Uterus (tissue), 4 donors: ENCODE data around the gene PCDHA7. TPM values are rescaled to one million over a fixed set of nuclear protein-coding genes. Genes with fewer than 3 reads are reported as not detected.
"Not testable (repeated sequence)": the region's sequence is repeated elsewhere in the genome, so short reads cannot be mapped to it uniquely, and the experiment has no call there.

ENCODE experiments used
- DNase-seq, 2 donors: peaks; one replicate each; pipeline ENCODE4 v3.0.0-alpha.2; 2019 to 2020
- H3K27ac ChIP-seq, 2 donors: fragments of 200-600 bp; sonication (generic); 1 replicate in 1 of 2; 2 replicates in 1 of 2; pipeline ENCODE4 v1.5.1; 2016 to 2018
- H3K27me3 ChIP-seq, 2 donors: fragments of 200-600 bp; sonication (generic); one replicate each; pipeline ENCODE4 v1.5.1; 2018 to 2019; ENCODE audit warnings: control low read depth in 1 of 2
- H3K36me3 ChIP-seq, 2 donors: fragments of 200-600 bp; sonication (generic); one replicate each; pipeline ENCODE4 v1.5.1; 2019; ENCODE audit warnings: control low read depth in 1 of 2
- H3K4me1 ChIP-seq, 2 donors: fragments of 200-600 bp; sonication (generic); one replicate each; pipeline ENCODE4 v1.5.1; 2018 to 2019; ENCODE audit warnings: control low read depth in 1 of 2
- H3K4me3 ChIP-seq, 2 donors: fragments of 200-600 bp; sonication (generic); 1 replicate in 1 of 2; 2 replicates in 1 of 2; pipeline ENCODE4 v1.5.1; 2018 to 2019; ENCODE audit warnings: mild to moderate bottlenecking in 1 of 2
- H3K9me3 ChIP-seq, 2 donors: fragments of 200-600 bp; sonication (generic); one replicate each; pipeline ENCODE4 v1.5.1; 2019; ENCODE audit warnings: control low read depth in 1 of 2
- POLR2A ChIP-seq, 2 donors: fragments of 450-650 bp; IDR thresholded peaks; one replicate each; pipeline ENCODE4 v1.6.1; 2016; ENCODE audit warnings: antibody characterized with exemption in 2 of 2, mild to moderate bottlenecking in 1 of 2, moderate library complexity in 1 of 2
- intact Hi-C: fragments of 100-400 bp; cut with DNase I; formaldehyde crosslinking; loops from one replicate; pipeline ENCODE4 v1.15.1; 2023; ENCODE audit warnings: low total_unique reads
- total RNA-seq, 4 donors: library from RNA; depleted of rRNA in 3 of 4; stranded (reverse); fragments of >200 nt in 3 of 4; gene quantifications; one replicate each; pipeline versions ENCODE4 v1.1.0 to v1.2.4, GENCODE V29; 2014 to 2023
- TF ChIP-seq, protein P1 (sequence below), 4 experiments: fragments of 200-600 bp in 2 of 4; fragments of 450-650 bp in 2 of 4; sonication (generic) in 2 of 4; IDR thresholded peaks; one replicate each; pipeline ENCODE4 v1.5.1; 2016 to 2019; ENCODE audit warnings: antibody characterized with exemption in 4 of 4, mild to moderate bottlenecking in 2 of 4, moderate library complexity in 1 of 4
- donor health status: DM: yes; HTN: yes; CAD: no.

PCDHA7 gene
- total RNA-seq, 4 donors from 2014 or later: 0.98 to 24.6 (median 2.2) TPM; not detected in 1

DNA sequence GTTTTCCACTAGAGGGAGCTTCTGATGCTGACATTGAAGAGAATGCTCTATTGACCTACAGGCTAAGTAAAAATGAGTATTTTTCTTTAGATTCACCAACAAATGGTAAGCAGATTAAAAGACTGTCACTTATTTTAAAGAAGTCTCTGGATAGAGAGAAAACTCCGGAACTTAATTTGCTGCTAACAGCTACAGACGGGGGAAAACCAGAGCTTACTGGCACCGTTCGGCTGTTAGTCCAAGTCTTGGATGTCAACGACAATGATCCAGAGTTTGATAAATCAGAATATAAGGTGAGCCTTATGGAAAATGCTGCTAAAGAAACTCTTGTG is 35.5 kb downstream of the PCDHA7 start:
- no peak for DNase-seq
- no peak overlapping the region for H3K4me3 ChIP-seq

DNA sequence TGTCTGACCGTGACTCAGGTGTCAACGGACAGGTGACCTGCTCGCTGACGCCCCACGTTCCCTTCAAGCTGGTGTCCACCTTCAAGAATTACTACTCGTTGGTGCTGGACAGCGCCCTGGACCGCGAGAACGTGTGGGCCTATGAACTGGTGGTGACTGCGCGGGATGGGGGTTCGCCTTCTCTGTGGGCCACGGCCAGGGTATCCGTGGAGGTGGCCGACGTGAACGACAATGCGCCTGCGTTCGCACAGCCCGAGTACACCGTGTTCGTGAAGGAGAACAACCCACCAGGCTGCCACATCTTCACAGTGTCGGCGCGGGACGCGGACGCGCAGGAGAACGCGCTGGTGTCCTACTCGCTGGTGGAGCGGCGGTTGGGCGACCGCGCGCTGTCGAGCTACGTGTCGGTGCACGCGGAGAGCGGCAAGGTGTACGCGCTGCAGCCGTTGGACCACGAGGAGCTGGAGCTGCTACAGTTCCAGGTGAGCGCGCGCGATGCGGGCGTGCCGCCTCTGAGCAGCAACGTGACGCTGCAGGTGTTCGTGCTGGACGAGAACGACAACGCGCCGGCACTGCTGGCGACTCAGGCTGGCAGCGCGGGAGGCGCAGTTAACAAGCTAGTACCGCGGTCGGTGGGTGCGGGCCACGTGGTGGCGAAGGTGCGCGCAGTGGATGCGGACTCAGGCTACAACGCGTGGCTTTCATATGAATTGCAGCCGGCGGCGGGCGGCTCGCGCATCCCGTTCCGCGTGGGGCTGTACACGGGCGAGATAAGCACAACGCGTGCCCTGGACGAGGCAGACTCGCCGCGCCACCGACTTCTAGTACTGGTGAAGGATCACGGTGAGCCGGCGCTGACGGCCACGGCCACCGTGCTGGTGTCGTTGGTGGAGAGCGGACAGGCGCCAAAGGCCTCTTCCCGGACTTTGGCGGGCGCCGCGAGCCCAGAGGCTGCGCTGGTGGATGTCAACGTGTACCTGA is 36.4 kb downstream of the PCDHA7 start:
- TF ChIP-seq POLR2A (IDR thresholded peaks at IDR 0.05): no peak
- TF ChIP-seq, protein P1, sequence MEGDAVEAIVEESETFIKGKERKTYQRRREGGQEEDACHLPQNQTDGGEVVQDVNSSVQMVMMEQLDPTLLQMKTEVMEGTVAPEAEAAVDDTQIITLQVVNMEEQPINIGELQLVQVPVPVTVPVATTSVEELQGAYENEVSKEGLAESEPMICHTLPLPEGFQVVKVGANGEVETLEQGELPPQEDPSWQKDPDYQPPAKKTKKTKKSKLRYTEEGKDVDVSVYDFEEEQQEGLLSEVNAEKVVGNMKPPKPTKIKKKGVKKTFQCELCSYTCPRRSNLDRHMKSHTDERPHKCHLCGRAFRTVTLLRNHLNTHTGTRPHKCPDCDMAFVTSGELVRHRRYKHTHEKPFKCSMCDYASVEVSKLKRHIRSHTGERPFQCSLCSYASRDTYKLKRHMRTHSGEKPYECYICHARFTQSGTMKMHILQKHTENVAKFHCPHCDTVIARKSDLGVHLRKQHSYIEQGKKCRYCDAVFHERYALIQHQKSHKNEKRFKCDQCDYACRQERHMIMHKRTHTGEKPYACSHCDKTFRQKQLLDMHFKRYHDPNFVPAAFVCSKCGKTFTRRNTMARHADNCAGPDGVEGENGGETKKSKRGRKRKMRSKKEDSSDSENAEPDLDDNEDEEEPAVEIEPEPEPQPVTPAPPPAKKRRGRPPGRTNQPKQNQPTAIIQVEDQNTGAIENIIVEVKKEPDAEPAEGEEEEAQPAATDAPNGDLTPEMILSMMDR (IDR thresholded peaks at IDR 0.05): no peak

More for the DNA sequence above, 35.5 kb downstream of the PCDHA7 start:
- Histone ChIP-seq H3K9me3 (no peaks in the 10 kb centered on the region), H3K36me3 (no peaks in the 10 kb centered on the region), H3K27me3 (no peaks in the 10 kb centered on the region), H3K27ac (no peak overlapping the region), H3K4me1 (no peaks in the 10 kb centered on the region)
- no peak for TF ChIP-seq POLR2A (IDR thresholded peaks at IDR 0.05)
- TF ChIP-seq, protein P1 (IDR thresholded peaks at IDR 0.05): no peak
- intact Hi-C loops: no loop called here

DNA sequence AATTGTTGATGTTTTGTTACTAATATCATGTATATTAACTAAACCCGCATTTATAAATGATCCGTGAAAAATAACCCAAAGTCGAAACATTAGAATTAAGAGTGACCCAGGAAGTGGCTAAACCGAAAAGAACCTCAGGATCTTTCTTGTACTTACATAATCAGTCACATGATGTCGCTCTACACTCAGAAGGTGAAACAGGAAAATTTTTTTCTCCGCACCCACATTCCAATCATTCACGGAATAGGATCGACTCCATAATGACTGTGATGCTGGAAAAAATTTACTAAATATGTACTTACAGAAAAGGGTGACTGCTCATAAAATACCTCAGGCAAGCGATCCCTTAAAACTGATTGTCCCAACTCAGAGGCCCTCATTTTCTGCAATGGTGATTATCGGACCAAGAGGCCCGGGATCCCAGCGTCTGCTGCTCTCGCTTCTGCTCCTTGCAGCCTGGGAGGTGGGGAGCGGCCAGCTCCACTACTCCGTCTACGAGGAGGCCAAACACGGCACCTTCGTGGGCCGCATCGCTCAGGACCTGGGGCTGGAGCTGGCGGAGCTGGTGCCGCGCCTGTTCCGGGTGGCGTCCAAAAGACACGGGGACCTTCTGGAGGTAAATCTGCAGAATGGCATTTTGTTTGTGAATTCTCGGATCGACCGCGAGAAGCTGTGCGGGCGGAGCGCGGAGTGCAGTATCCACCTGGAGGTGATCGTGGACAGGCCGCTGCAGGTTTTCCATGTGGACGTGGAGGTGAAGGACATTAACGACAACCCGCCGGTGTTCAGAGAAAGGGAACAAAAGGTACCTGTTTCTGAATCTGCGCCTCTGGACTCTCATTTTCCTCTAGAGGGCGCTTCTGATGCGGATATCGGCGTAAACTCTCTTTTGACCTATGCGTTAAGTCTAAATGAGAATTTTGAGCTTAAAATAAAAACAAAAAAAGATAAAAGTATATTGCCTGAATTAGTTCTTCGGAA is 41.3 kb downstream of the PCDHA7 start, which contains the start of gene PCDHA12:
Gene PCDHA12 (plus strand): TSS at position 224 of the 981 bp plus-strand sequence. CDS start 165 bp downstream, at position 389.
- H3K27me3 ChIP-seq: no peaks in the 10 kb centered on the region
- no peaks in the 10 kb centered on the region for H3K4me1 ChIP-seq
- intact Hi-C loops: no loop called here
- no peak within 1 kb of the TSS for H3K27ac ChIP-seq
- no peak within 1 kb of the TSS for H3K4me3 ChIP-seq
- no peak for DNase-seq
- TF ChIP-seq POLR2A (IDR thresholded peaks at IDR 0.05): no peak
- TF ChIP-seq, protein P1 (IDR thresholded peaks at IDR 0.05): no peak
- no peaks in the 10 kb centered on the region for H3K36me3 ChIP-seq
- H3K9me3 ChIP-seq: peaks cover 0 to 8% of the 10 kb centered on the region in 2 donors

More for the DNA sequence above, 36.4 kb downstream of the PCDHA7 start:
- Histone ChIP-seq H3K4me1 (no peaks in the 10 kb centered on the region), H3K36me3 (no peaks in the 10 kb centered on the region), H3K4me3 (no peak overlapping the region), H3K27ac (no peak overlapping the region), H3K27me3 (no peaks in the 10 kb centered on the region), H3K9me3 (no peaks in the 10 kb centered on the region)
- intact Hi-C loops: no loop called here
- DNase-seq: no peak

DNA sequence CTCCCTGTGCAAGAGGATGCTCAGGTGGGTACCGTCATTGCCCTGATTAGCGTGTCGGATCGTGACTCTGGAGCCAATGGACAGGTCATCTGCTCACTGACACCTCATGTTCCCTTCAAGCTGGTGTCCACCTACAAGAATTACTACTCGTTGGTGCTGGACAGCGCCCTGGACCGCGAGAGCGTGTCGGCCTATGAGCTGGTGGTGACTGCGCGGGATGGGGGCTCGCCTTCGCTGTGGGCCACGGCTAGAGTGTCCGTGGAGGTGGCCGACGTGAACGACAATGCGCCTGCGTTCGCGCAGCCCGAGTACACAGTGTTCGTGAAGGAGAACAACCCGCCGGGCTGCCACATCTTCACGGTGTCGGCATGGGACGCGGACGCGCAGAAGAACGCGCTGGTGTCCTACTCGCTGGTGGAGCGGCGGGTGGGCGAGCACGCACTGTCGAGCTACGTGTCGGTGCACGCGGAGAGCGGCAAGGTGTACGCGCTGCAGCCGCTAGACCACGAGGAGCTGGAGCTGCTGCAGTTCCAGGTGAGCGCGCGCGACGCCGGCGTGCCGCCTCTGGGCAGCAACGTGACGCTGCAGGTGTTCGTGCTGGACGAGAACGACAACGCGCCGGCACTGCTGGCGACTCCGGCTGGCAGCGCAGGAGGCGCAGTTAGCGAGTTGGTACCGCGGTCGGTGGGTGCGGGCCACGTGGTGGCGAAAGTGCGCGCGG is 42.6 kb downstream of the PCDHA7 start:
- H3K9me3 ChIP-seq, H3K4me1 ChIP-seq, intact Hi-C loops, DNase-seq, H3K27me3 ChIP-seq, H3K36me3 ChIP-seq, H3K27ac ChIP-seq, H3K4me3 ChIP-seq: not testable (repeated sequence)

DNA sequence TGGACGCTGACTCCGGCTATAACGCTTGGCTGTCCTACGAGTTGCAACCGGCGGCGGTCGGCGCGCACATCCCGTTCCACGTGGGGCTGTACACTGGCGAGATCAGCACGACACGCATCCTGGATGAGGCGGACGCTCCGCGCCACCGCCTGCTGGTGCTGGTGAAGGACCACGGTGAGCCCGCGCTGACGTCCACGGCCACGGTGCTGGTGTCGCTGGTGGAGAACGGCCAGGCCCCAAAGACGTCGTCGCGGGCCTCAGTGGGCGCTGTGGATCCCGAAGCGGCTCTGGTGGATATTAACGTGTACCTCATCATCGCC is 43.2 kb downstream of the PCDHA7 start:
- H3K27me3 ChIP-seq: no peaks in the 10 kb centered on the region
- H3K9me3 ChIP-seq: peaks cover 0 to 8% of the 10 kb centered on the region in 2 donors
- H3K36me3 ChIP-seq: no peaks in the 10 kb centered on the region
- no peak overlapping the region for H3K27ac ChIP-seq
- TF ChIP-seq POLR2A (IDR thresholded peaks at IDR 0.05): no peak
- TF ChIP-seq, protein P1 (IDR thresholded peaks at IDR 0.05): no peak
- no peak overlapping the region for H3K4me3 ChIP-seq
- intact Hi-C loops: no loop called here
- H3K4me1 ChIP-seq: no peaks in the 10 kb centered on the region
- no peak for DNase-seq
